Esophagus squamous epithelium (tissue), 5 donors: ENCODE data around the gene C1QTNF1. TPM values are rescaled to one million over a fixed set of nuclear protein-coding genes. Genes with fewer than 3 reads are reported as not detected.

Experiments used
- DNase-seq: peaks from one replicate; lab custom pipeline; 2025; lab: John Stamatoyannopoulos, UW
- H3K27ac ChIP-seq, 4 donors: fragments of 200-600 bp; sonication (generic); one replicate each; pipeline ENCODE4 v1.5.1; 2016 to 2019; ENCODE audit warnings: mild to moderate bottlenecking in 1 of 4
- H3K27me3 ChIP-seq, 4 donors: fragments of 200-600 bp; sonication (generic); 1 replicate in 3 of 4; 2 replicates in 1 of 4; pipeline versions ENCODE4 v1.5.1 to v1.6.0; 2017 to 2021; ENCODE audit warnings: antibody characterized with exemption in 1 of 4
- H3K36me3 ChIP-seq, 3 donors: fragments of 200-600 bp; sonication (generic); one replicate each; pipeline ENCODE4 v1.5.1; 2016 to 2019
- H3K4me1 ChIP-seq, 3 donors: fragments of 200-600 bp; sonication (generic); one replicate each; pipeline ENCODE4 v1.5.1; 2017 to 2019
- H3K4me3 ChIP-seq, 4 donors: fragments of 200-600 bp; sonication (generic); 1 replicate in 3 of 4; 2 replicates in 1 of 4; pipeline ENCODE4 v1.5.1; 2016 to 2019; ENCODE audit warnings: mild to moderate bottlenecking in 2 of 4, moderate library complexity in 1 of 4
- H3K9me3 ChIP-seq, 3 donors: fragments of 200-600 bp; sonication (generic); one replicate each; pipeline ENCODE4 v1.5.1; 2016 to 2019
- POLR2A ChIP-seq, 4 donors: fragments of 450-650 bp; IDR thresholded peaks; one replicate each; pipeline ENCODE4 v1.6.1; 2017; ENCODE audit warnings: antibody characterized with exemption in 4 of 4, mild to moderate bottlenecking in 4 of 4, moderate library complexity in 3 of 4
- WGBS, 2 donors: methylation state at CpG; one replicate each; pipeline ENCODE4 v1.1.5; 2018; 5-methylcytosine and 5-hydroxymethylcytosine counted together
- intact Hi-C: fragments of 100-400 bp; cut with DNase I; formaldehyde crosslinking; loops from one replicate; pipeline ENCODE4 v1.15.0; 2022
- total RNA-seq, 4 donors: library from RNA; depleted of rRNA; stranded (reverse); fragments of >200 nt; gene quantifications; one replicate each; pipeline ENCODE4 v1.1.0, GENCODE V29; 2016
- TF ChIP-seq, protein P1 (sequence below), 6 experiments: fragments of 450-650 bp in 4 of 6; fragments of 200-600 bp in 2 of 6; sonication (generic) in 2 of 6; IDR thresholded peaks; one replicate each; pipeline ENCODE4 v1.5.1; 2016 to 2019; ENCODE audit warnings: antibody characterized with exemption in 6 of 6, mild to moderate bottlenecking in 4 of 6, moderate library complexity in 4 of 6
- donor health status: DM: yes; HTN: yes; CAD: no.

The C1QTNF1 gene
- total RNA-seq, 4 donors from 2014 or later = 2.7 to 20.4 (median 6.8) TPM

DNA sequence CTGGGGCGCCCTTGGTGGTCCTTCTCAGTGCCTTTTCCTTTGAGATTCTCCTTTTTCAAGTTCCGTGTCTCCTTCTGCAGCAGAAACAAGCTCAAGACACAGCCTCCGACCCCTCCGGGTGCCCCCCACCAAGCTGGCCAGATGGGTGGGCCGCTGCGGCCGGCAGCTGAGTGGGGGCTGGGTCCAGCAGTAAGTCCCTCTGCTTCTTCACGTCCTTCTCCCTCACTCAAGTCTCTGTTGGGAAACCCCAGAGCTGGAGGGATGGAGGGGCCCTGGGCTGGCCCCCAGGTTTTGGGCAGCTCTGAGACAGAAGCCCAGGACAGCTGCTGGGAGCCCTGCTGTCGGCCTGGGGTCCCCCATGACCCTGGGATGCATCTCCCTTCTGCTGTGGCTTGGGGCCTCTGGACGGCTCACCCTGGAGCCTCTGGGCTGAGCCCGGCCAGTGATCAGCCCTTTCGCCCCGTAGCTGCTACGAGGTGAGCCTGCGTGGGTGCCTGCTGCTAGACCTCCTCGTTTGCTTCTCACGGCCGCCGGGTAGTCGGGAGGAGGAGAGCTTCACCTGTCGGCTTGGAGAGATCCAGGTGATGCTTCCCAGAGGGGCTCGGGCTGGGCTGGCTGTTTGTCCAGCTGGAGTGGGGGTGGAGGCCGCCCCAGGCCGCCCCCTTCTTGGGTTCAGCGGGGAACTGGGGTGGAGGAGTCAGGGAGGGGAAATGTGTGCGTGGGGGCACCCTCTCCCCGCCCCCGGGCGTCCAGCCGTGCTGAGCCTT is 61.4 kb downstream of the C1QTNF1 start:
- no peak overlapping the region for H3K4me3 ChIP-seq
- no peak for TF ChIP-seq POLR2A (IDR thresholded peaks at IDR 0.05)
- TF ChIP-seq, protein P1, sequence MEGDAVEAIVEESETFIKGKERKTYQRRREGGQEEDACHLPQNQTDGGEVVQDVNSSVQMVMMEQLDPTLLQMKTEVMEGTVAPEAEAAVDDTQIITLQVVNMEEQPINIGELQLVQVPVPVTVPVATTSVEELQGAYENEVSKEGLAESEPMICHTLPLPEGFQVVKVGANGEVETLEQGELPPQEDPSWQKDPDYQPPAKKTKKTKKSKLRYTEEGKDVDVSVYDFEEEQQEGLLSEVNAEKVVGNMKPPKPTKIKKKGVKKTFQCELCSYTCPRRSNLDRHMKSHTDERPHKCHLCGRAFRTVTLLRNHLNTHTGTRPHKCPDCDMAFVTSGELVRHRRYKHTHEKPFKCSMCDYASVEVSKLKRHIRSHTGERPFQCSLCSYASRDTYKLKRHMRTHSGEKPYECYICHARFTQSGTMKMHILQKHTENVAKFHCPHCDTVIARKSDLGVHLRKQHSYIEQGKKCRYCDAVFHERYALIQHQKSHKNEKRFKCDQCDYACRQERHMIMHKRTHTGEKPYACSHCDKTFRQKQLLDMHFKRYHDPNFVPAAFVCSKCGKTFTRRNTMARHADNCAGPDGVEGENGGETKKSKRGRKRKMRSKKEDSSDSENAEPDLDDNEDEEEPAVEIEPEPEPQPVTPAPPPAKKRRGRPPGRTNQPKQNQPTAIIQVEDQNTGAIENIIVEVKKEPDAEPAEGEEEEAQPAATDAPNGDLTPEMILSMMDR (IDR thresholded peaks at IDR 0.05) = no peak
- DNase-seq = no peak
- 79 to 81% methylated on average over 6 to 9 of the region's 30 CpGs for WGBS, 2 donors
- intact Hi-C loops = no loop called here
- no peaks in the 10 kb centered on the region for H3K9me3 ChIP-seq
- H3K27ac ChIP-seq = no peak overlapping the region
- peaks cover 0 to 10% (median 0%) of the 10 kb centered on the region in 4 donors for H3K27me3 ChIP-seq
- H3K4me1 ChIP-seq = peaks cover 6 to 17% (median 7%) of the 10 kb centered on the region in 3 donors
- peaks cover 1 to 65% (median 15%) of the 10 kb centered on the region in 3 donors for H3K36me3 ChIP-seq

DNA sequence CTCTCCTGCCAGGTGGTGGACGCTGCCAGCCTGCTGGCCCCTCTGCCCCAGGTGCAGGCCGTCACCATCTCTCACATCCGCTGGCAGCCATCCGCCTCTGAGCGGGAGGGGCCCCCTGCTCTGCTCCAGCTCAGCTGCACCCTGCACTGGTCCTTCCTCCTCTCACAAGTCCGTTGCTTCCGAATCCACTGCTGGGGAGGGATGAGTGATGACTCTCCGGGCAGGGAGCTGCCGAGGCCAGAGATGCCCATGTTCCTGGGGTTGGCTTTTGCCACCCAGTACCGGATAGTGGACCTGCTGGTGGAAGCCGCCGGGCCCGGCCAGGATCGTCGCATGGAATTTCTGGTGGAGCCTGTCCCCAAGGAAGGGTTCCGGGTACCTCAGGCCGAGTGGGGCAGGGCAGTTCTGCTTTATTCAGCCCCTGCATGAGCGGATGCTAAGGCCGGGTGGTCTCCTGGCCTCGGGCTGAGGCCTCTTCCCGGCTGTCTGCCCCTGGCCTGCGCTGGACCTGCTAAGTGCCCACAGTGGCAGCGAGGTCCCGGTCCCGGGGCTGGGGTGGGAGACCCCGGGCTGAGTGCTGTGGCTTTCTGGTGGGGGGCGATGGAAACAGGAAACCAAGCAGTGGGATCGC is 62.1 kb downstream of the C1QTNF1 start:
- peaks cover 0 to 58% (median 12%) of the 10 kb centered on the region in 3 donors for H3K36me3 ChIP-seq

DNA sequence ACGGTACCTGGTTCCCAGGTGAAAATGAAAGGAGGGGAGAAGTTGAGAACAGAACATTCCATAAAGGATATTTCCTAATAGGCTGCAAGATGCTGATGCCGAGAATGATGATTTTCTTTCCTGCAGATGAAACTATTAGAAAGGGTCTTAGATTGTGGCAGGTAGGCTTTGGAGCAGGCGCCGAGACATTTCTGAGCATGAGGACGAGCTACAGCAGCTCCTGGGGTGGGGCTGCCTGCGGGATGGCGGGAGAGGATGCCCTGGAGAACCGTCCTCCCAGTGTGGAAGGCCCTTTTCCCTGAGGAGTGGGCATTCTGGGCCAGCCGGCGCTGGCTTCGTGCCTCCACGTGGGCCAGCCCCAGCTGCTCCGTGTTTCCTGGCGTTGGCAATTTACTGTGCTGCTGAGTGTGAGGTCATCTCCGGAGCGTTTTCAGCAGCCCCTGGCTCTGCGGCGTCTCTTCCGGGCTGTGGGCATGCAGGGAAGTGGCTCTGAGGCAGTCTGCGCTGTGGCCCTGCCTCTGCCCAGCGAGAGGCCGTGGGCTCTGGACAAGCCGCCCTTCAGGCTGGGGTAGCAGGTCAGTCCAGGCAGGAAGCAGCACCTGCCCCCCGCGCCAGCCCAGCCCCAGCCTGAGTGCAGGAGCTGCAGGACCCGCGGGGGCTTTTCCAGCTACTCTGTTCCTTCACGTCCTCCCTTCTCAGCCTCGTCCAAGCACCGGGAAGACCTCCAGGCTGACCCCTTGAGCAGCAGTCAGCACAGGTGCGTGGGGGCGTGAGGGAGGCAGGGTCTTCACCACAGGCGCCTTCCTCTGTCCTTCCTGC is 62.8 kb downstream of the C1QTNF1 start:
- WGBS, 2 donors = 64 to 68% methylated on average over 14 to 29 of the region's 33 CpGs
- Histone ChIP-seq H3K4me3 (no peak overlapping the region), H3K4me1 (peaks cover 9 to 30% (median 11%) of the 10 kb centered on the region in 3 donors), H3K9me3 (no peaks in the 10 kb centered on the region), H3K36me3 (peaks cover 0 to 51% (median 12%) of the 10 kb centered on the region in 3 donors), H3K27ac (no peak overlapping the region), H3K27me3 (peaks cover 0 to 25% (median 0%) of the 10 kb centered on the region in 4 donors)
- intact Hi-C loops = loop anchor here (2.0 kb wide), 1 partner anchor 306 kb away; no protein-coding TSS in a partner anchor
- TF ChIP-seq, protein P1 (IDR thresholded peaks at IDR 0.05) = no peak
- no peak for TF ChIP-seq POLR2A (IDR thresholded peaks at IDR 0.05)
- no peak for DNase-seq

More for the DNA sequence above, 62.1 kb downstream of the C1QTNF1 start:
- Histone ChIP-seq H3K4me3 (no peak overlapping the region), H3K9me3 (no peaks in the 10 kb centered on the region), H3K4me1 (peaks cover 9 to 24% (median 11%) of the 10 kb centered on the region in 3 donors), H3K27ac (no peak overlapping the region), H3K27me3 (peaks cover 0 to 17% (median 0%) of the 10 kb centered on the region in 4 donors)
- DNase-seq = no peak
- TF ChIP-seq POLR2A (IDR thresholded peaks at IDR 0.05) = no peak
- TF ChIP-seq, protein P1 (IDR thresholded peaks at IDR 0.05) = no peak
- WGBS, 2 donors = 83 to 87% methylated on average over 1 to 12 of the region's 28 CpGs
- intact Hi-C loops = loop anchor here (2.0 kb wide), 1 partner anchor 307 kb away; no protein-coding TSS in a partner anchor

DNA sequence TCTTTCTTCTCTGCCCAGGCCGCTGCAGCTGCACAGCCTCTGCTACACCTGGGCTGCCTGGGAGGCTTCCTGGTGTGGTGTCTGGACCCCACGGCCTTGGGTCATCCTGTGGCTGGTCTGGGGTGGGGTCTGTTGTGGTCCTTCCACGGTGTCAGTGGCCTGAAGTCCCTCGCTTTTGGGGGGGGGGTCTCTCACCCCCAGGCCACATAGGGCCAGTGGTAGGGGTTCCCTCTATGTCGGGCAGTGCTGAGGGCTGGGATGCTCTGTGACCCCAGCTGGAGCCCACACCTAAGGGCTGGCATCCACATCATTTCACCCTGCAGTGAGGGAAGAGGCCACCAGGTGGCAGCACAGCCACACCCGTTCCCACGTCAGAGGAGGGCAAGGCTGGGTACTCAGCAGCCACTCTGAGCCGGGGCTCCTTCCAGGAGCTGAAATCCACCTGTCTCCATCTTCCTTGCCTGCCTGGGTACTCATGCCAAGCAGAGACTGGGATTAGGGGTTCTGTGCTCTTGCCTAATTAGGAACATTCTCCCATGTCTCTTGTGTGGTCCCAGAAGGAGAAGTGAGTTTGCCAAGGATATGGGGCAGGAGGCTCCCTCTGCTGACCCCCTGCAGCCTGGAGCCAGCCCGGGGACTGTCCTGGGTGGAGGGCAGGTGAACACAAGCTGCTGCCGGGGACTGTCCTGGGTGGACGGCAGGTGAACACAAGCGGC is 63.6 kb downstream of the C1QTNF1 start:
- Histone ChIP-seq H3K9me3 (no peaks in the 10 kb centered on the region), H3K36me3 (peaks cover 0 to 44% (median 12%) of the 10 kb centered on the region in 3 donors), H3K4me1 (peaks cover 9 to 27% (median 11%) of the 10 kb centered on the region in 3 donors), H3K27ac (no peak overlapping the region), H3K27me3 (peaks cover 0 to 33% (median 0%) of the 10 kb centered on the region in 4 donors), H3K4me3 (no peak overlapping the region)
- intact Hi-C loops = loop anchor here (2.0 kb wide), 1 partner anchor 305 kb away; no protein-coding TSS in a partner anchor
- DNase-seq = no peak
- TF ChIP-seq, protein P1 (IDR thresholded peaks at IDR 0.05) = peak; percentile 81 to 95 (median 88)
- no peak for TF ChIP-seq POLR2A (IDR thresholded peaks at IDR 0.05)
- 16 to 20% methylated on average over 2 to 4 of the region's 12 CpGs for WGBS, 2 donors
